Erythroblast (primary cell): Measurements from ENCODE around the gene CDC27.

Source experiments
- GATA1 ChIP-seq: IDR thresholded peaks from 2 replicates; pipeline ENCODE4 v1.6.1; 2011; ENCODE audit warnings: low read depth, mild to moderate bottlenecking, control low read depth, low read length, moderate library complexity
- POLR2A ChIP-seq: IDR thresholded peaks from 2 replicates; pipeline ENCODE4 v1.6.1; 2011; ENCODE audit warnings: mild to moderate bottlenecking, low read length

GRCh38 chr17:47190770-47191169 is 1.7 kb upstream of the CDC27 start:
- no peak for TF ChIP-seq POLR2A
- TF ChIP-seq GATA1: no peak
